SK-N-SH treated with all-trans-retinoic acid at 6 μM for 48 hours (cell line): Measurements from ENCODE around the gene ZNF518A.

Experiments used
- ATAC-seq: fragments of 200-7000 bp; cut with Tn5 transposase; 3 replicates; pipeline ENCODE4 v1.9.1; 2020; ENCODE audit warnings: mild to moderate bottlenecking, moderate library complexity
- ESRRG ChIP-seq: fragments of 250-450 bp; sonication (Bioruptor Pico); IDR thresholded peaks from 2 replicates; pipeline ENCODE4 v1.6.1; 2021; ENCODE audit warnings: mild to moderate bottlenecking
- ISL1 ChIP-seq: fragments of 250-450 bp; sonication (Bioruptor Pico); IDR thresholded peaks from 2 replicates; pipeline ENCODE4 v2.1.2; 2022; ENCODE audit warnings: mild to moderate bottlenecking, moderate library complexity
- SNAI2 ChIP-seq: fragments of 250-450 bp; sonication (Bioruptor Pico); IDR thresholded peaks from 2 replicates; pipeline ENCODE4 v1.5.0; 2020; ENCODE audit warnings: mild to moderate bottlenecking, moderate library complexity
- TCF4 ChIP-seq: fragments of 250-450 bp; sonication (Bioruptor Pico); IDR thresholded peaks from 2 replicates; pipeline ENCODE4 v1.8.0; 2021; ENCODE audit warnings: mild to moderate bottlenecking, moderate library complexity, borderline replicate concordance
- TOX ChIP-seq: fragments of 250-450 bp; sonication (Bioruptor Pico); IDR thresholded peaks from 2 replicates; pipeline ENCODE4 v1.8.0; 2021; ENCODE audit warnings: mild to moderate bottlenecking, moderate library complexity, borderline replicate concordance
- ZNF565 ChIP-seq: fragments of 450-650 bp; formaldehyde crosslinking; conservative IDR thresholded peaks from 2 replicates; pipeline ENCODE4 v1.5.0; 2020; ENCODE audit warnings: low read depth, mild to moderate bottlenecking, moderate library complexity
- ZNF70 ChIP-seq: fragments of 450-650 bp; formaldehyde crosslinking; IDR thresholded peaks from 2 replicates; pipeline ENCODE4 v1.5.0; 2020; ENCODE audit warnings: mild to moderate bottlenecking, moderate library complexity
- ZNF8 ChIP-seq: fragments of 450-650 bp; formaldehyde crosslinking; IDR thresholded peaks from 2 replicates; pipeline ENCODE4 v1.5.0; 2020; ENCODE audit warnings: mild to moderate bottlenecking, moderate library complexity
- TF ChIP-seq, protein P1 (sequence below): fragments of 250-450 bp; sonication (Bioruptor Pico); IDR thresholded peaks from 2 replicates; pipeline ENCODE4 v1.5.1; 2020; ENCODE audit warnings: low read depth, mild to moderate bottlenecking, moderate library complexity
- TF ChIP-seq, protein P2 (sequence below): fragments of 250-450 bp; sonication (Bioruptor Pico); IDR thresholded peaks from 2 replicates; pipeline ENCODE4 v1.5.1; 2021; ENCODE audit warnings: mild to moderate bottlenecking, moderate library complexity

The ZNF518A gene

DNA sequence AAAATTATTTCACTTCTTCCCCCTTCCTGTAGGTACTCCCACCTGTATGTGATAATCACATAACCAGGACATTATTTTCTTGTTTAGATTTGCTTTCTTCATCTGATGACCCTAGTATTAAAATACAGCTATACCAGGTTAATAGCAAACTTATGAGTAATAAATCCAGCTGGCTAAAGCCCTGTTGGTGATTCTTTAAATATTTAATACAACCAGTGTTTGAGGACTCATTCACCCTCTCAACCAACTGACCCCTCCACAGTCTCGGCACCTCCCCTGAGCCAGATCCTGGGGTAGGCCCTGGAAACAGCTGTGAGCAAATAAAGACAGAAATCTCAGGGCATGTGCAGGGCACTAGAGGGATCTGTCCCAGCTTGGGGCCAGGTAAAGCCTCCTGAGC, 82.8 kb downstream of the ZNF518A start:
- TF ChIP-seq TOX (CRISPR knock-in tag) (no peak), ISL1 (no peak), SNAI2 (CRISPR knock-in tag) (no peak), ESRRG (CRISPR knock-in tag) (no peak), ZNF8 (CRISPR knock-in tag) (no peak), ZNF70 (CRISPR knock-in tag) (no peak), TCF4 (CRISPR knock-in tag) (no peak), ZNF565 (CRISPR knock-in tag) (no peak)
- TF ChIP-seq, protein P1, sequence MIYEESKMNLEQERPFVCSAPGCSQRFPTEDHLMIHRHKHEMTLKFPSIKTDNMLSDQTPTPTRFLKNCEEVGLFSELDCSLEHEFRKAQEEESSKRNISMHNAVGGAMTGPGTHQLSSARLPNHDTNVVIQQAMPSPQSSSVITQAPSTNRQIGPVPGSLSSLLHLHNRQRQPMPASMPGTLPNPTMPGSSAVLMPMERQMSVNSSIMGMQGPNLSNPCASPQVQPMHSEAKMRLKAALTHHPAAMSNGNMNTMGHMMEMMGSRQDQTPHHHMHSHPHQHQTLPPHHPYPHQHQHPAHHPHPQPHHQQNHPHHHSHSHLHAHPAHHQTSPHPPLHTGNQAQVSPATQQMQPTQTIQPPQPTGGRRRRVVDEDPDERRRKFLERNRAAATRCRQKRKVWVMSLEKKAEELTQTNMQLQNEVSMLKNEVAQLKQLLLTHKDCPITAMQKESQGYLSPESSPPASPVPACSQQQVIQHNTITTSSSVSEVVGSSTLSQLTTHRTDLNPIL (CRISPR knock-in tag), result no peak
- TF ChIP-seq, protein P2, sequence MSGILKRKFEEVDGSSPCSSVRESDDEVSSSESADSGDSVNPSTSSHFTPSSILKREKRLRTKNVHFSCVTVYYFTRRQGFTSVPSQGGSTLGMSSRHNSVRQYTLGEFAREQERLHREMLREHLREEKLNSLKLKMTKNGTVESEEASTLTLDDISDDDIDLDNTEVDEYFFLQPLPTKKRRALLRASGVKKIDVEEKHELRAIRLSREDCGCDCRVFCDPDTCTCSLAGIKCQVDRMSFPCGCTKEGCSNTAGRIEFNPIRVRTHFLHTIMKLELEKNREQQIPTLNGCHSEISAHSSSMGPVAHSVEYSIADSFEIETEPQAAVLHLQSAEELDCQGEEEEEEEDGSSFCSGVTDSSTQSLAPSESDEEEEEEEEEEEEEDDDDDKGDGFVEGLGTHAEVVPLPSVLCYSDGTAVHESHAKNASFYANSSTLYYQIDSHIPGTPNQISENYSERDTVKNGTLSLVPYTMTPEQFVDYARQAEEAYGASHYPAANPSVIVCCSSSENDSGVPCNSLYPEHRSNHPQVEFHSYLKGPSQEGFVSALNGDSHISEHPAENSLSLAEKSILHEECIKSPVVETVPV (CRISPR knock-in tag), result no peak
- TF ChIP-seq, all 23 proteins: peak for 0
- no peak for ATAC-seq
